PC-3 (cell line): ENCODE measurements around the gene AKAP17A.

ENCODE experiments used
- CTCF ChIP-seq: fragments of 300-600 bp; sonication (generic); conservative IDR thresholded peaks from 2 replicates; pipeline ENCODE4 v1.5.1; 2017; ENCODE audit warnings: antibody characterized with exemption, low read depth, mild to moderate bottlenecking, low read length
- EZH2 ChIP-seq: fragments of 300-600 bp; sonication (generic); IDR thresholded peaks from one replicate; pipeline ENCODE4 v1.6.1; 2017; ENCODE audit warnings: antibody characterized with exemption, mild to moderate bottlenecking, low read length; ENCODE audit not compliant: unreplicated experiment
- EZH2phosphoT487 ChIP-seq: fragments of 300-600 bp; sonication (generic); IDR thresholded peaks from 2 replicates; pipeline ENCODE4 v1.6.1; 2018; ENCODE audit warnings: mild to moderate bottlenecking, antibody characterized with exemption, low read length, borderline replicate concordance

DNA sequence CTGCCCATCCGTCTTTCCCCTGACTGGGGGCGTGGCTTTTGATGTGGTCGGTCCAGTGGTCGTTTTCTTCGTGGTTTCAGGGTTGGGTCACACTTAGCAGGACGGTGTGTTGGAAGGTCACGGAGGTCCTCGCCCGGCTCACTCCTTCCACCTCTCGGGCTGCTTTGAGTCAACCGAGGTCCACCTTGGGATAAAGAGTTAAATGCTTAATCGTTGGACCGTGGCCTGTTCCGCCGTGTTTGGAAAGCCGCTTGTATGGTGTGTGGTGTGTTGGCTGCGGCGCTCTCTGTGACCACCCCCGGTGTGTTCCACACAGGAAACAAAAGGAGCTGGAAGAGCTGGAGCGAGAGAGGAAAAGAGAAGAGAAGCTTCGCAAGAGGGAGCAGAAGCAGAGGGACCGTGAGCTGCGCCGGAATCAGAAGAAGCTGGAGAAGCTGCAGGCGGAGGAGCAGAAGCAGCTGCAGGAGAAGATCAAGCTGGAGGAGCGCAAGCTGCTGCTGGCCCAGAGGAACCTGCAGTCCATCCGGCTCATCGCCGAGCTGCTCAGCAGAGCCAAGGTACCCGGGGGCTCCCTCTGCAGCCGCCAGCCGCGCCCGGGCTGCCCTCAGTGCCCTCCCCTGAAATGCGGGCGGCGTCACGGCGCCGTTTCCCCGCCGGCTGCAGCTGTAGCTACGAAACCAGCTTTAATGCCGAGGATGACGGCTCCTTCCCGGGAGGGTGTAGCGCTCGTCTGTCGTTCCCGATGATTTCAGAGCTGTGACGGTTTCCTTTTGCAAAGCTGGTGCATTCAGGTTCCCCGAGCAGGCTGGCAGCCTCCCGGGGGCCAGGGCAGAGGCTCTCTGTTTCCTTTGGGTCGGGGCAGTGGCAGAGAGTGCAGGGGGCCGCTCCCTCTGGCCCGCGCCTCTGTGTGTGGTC, 7.7 kb downstream of the AKAP17A start:
- TF ChIP-seq CTCF = no peak
- no peak for TF ChIP-seq EZH2
- no peak for TF ChIP-seq EZH2phosphoT487
